Neural cell (in vitro differentiated cells): ENCODE data around the gene USP4.

Experiments
- CTCF ChIP-seq: fragments of 450-650 bp; IDR thresholded peaks from 2 replicates; pipeline ENCODE4 v1.5.1; 2014; ENCODE audit warnings: antibody characterized with exemption, mild to moderate bottlenecking, moderate library complexity; ENCODE audit not compliant: poor library complexity, severe bottlenecking
- TAF1 ChIP-seq: IDR thresholded peaks from 2 replicates; pipeline ENCODE4 v1.6.1; 2012; ENCODE audit warnings: low read depth

- TF ChIP-seq CTCF, result no peak
- no peak for TF ChIP-seq TAF1
Measured at GRCh38 chr3:49270156-49270500, 69.7 kb downstream of the USP4 start.
